Hematopoietic multipotent progenitor cell treated with erythropoietin and hydrocortisone succinate and interleukin-3 and kit ligand, for 6 days (in vitro differentiated cells): ENCODE results near the gene SLIT1.

ENCODE experiments used
- DNase-seq: peaks from one replicate; pipeline ENCODE4 v3.0.0-alpha.2; 2015

Gene SLIT1

DNA sequence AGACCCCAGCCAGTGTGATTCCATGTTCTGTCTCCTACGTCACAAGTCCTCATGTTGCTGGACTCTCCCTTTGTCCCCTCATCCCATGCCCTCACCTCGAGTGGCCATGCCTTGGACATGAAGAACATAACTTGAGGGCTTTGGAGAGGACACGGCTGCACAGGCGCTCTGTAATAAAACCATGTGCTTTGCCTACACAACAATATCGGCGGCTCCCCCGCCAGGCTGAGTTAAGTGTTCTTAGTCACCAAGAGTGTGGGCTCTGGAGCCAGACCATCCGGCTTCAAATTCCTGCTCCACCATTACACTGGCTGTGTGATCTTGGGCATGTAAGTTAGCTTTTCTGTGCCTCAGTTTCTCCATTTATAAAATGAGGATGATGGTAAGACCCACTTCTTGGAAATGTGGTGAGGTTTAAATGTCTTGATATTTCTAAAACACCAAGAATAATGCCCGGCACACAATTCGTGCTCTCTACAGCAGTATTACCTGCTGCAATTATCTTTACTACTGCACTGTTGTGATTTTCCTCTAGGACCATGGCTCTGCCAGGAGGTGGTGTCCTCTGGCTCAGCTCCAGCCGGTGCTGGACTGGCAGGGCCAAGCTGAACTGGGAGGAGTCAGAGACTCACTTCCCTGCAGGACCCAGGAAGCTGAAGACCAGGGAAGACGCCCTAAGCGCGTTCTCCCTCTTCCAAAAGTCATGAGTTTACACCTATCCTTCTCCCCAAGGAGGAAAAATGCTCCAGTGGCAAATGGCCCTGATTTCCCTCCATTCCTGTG is 15.7 kb downstream of the SLIT1 start:
- DNase-seq: no peak

DNA sequence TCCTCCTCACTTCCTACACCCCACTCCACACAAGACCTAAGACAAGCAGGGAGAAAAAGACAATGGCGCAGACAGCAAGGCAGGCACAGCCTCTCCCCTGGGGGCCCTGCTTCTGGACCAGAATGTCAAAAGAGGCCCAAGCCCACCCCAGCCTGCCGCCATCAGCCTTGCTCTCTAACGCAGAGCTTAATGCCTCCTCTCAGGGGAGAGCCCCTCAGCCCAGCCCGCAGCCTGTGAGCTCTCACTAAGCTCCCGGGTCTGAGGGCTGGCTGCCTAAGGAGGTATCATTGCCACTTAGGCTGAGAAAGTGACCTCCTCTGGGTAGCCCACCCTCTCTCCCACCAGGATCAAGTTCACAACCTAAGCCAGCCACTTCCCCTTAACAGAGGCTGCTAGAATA is 16.7 kb downstream of the SLIT1 start:
- DNase-seq: no peak

DNA sequence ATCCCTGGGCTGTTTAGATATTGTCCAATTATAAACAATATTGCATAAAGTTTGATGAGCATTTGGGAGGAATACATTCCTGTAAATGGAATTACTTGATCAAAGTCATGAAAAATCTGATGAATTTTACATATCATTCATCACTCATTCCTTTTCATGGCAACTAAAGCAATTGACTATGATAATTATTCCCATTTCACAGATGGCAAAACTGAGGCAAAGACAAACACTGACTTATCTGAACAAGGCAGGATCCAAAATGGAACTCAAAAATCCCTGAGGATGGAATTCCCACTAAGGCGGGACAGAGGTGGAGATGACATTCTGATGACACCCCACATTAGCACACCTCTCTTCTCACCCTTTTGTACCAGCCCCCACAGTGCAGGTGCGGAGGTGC is 17.1 kb downstream of the SLIT1 start:
- no peak for DNase-seq

DNA sequence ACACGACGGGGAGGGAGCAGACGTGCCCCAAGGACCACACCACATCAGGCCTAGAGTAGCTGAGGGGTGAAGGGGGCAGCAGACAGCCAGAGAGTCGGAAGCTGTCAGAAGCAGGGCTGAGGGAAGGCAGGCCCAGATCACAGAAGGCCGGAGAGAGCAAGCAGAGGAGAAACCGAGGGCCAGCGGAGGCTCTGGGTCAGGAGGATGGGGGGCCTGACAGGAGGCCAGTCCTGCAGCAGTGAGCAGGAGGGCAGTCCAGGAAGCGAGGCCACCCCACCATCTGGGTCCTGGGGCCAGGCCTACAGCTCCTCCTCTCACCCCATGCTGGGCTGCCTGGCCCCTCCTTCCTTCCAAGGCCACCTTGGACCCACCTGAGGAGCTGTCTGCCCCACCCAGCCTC is 20.3 kb downstream of the SLIT1 start:
- DNase-seq: no peak

DNA sequence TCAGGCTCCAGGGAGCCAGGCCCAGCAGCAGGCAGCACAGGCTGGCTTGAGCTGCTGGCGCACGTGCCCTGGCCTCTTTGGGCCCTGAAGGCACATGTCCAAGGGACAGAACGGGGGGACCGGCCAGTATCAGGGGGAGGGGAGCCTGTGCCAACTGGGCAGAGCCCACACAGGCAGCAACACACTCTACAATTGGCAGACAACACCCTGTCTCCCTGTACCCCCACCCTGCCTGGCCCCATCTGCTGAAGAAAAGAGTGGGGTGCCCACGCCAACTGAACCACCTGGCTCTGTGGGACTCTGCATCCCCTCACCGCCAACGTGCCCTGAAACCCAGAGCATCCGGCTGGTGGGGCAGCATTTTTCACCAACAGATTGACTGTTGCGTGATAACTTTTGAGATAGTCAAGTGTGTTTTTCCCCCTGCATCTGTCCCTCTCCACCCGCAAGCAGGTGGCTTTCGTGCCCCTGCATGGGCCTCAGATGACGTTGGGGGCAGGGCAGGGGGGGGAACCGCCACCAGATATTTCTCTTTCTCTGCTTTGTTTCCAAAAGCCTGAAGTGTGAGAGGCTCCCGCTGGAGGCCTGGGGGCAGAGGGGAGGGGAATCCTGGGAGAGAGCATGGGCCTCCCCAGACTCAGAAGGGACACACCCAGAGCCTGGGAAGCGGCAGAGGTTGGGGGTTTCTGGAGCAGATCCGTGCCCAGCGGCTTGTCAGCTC is 21.8 kb downstream of the SLIT1 start:
- no peak for DNase-seq

DNA sequence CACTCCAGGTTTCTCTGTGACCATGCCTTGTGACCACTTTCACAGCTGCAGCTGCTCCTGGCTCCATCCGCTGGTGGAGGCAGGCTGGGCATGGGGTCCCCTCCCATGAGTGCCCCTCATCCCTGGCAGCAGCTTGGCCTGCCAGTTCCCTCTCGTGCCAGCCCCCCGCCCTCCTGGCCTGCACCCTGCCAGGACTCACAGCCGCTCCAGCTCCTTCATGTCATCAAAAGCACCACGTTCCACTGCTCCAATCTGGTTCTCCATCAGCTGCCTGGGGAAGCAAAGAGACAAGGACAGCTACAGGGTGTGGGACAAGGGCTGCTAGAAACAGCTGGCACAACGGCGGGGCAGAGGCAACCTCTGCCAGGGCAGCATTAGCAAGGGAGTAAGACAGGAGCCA is 22.6 kb downstream of the SLIT1 start:
- no peak for DNase-seq

DNA sequence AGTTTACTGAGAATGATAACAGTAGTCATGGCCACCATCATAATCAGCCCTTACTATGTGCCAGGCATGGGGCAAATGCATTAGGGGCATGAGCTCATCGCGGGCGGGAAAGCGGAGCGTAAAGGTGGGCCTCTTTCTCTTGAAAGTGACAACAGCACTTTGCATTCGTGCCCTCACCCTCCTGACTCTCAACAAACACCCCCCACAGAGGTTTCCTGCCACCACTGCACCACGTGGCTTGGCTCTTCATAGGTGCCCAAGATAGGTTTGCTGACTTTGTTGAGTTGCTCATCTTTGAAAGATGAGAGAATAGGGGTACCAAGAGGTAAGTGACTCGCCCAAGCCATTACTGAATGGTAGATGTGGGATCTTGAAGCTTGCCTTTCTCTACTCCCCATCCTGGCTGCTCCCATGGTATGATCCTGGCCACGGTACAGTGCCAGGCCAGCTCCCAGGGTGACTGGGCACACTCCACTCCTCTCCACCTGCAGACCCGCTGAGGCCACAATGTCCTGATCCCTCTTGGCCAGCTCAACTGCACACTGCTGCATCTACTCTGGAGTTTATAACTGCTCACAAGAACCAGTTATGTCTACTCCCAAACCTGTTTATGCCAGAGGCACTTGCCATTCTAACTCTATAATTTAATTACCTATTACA is 26.0 kb downstream of the SLIT1 start:
- DNase-seq: no peak

DNA sequence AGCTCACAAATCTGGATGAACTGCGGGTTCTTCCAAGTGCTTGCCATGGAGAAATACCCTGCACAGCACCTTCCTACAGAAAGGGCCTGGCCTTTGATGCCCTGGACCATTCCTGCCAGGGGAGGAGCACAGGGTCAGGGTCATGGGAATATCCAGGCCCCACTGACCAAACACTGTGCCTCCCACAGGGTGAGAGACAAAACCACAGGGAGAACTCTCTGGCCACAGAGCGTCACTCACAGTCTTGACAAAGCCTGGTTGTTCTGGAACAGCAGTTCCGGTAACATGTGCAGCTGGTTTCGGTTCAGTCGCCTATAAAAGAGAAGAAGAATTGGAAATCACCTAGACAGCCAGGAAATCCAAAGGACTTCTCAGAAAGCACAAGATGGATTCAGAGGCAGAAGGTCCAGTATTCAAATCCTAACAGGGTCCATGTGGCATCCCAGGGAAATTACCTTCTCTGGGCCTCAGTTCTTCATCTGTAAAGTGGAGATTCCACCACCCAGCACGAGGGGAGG is 28.1 kb downstream of the SLIT1 start:
- DNase-seq: no peak

DNA sequence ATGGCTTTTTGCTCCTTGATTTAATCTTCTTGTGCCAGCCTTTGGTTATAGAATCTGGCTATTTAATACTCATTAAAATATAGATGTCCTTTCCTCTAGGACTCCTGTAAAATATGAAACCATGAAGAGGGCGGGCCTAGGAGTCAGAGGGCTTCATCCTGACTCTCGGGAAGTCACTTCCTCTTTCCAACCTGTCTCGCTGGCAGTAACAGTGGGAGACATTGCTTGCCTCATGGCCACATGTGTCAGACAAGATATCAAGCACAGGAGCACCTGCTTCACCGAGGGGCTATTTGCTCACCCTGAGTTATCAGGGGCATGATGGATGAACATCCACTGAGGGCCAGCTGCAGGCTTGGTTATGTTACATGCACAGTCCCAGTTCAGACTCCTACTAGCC is 31.0 kb downstream of the SLIT1 start:
- peak; percentile 8 for DNase-seq

DNA sequence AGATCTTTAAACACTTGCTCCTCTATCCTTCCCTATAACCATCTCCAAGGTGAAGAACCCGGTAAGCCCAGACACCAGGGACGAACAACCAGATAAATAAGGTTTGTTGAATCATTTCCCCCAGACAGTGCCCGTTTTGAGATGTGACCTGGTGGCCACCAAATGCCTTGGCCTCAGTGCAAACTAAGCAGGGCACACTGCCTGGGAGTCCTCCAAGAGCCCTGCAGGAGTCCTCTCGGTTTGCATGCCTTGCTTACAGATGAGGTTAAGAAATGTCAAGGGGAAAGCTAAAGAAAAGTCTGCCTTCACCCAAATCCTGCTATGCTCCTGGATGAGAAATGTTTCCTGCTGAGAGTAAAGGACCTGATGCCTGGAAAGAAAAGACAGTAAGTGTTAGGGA is 31.6 kb downstream of the SLIT1 start:
- no peak for DNase-seq

DNA sequence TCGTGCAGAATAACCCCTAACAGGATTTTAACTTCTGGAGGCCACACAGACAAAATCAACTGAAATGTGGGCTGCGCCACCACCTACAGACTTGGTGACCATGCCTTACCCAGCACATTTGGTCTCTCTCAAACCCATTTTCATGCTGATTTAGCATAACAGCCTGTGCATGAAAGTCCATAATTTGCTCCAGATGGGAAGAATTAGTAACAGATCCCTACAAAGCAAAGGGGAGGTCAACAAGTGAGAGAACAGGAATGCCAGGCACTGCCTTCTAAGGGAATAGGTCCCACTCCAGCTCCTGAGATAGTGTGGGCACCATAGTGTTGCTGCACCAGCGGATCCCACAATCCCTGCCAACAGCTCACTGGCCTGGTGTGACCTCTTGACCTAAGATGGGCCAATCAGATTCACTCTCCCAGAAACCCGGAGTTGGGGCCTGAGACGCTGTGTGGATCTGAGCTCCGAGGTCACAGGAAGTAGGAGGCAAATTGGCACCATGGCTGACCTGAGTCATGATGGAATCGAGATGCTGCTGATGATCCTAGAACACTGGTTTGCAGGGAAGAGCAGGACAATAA is 32.4 kb downstream of the SLIT1 start:
- no peak for DNase-seq

DNA sequence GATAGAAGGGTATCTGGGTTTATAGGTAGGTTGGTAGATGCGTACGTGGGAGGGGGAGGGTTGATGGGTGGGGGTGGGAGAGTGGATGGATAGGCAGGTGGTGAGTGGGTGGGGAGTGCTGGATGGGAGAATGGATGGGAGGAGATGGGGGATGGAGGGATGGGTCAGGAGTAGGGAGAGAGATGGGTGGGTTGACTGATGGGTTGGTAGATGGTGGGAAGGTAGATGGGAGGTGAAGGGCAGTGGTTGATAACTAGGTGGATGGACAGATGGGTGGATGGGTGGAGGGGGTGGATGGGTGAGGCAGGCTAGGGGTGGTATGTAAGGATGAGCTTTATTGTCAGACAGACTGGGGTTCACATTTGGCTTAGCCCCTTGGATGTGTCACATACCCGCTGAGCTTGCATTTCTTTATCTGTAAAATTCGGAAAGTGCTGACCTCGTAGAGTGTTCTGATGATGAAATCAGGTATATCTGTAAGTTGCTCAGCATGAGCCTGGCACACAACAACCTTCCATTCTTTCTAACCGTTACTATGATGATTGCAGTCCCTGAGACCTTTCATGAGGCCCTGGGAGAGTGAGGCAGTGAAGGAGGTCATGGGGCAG is 34.3 kb downstream of the SLIT1 start:
- no peak for DNase-seq

DNA sequence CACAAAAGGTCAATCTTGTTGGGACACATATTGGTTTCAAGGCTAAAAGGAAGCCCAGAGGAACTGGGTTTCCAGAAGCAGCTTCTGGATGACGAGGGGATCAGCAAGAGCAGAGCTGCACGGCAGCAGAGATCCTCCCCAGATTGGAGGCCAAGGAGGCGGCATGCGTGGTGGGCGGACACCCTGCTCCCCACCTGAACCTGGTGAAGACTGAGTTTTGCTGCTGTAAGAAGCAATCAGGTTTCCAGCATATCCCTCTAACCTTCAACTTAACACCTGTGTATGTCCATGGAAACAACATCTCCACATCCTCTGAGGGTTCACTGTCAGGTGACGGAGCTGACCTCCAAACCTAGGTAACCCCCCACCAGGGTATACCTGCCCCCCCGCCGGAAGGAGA is 35.1 kb downstream of the SLIT1 start:
- no peak for DNase-seq

DNA sequence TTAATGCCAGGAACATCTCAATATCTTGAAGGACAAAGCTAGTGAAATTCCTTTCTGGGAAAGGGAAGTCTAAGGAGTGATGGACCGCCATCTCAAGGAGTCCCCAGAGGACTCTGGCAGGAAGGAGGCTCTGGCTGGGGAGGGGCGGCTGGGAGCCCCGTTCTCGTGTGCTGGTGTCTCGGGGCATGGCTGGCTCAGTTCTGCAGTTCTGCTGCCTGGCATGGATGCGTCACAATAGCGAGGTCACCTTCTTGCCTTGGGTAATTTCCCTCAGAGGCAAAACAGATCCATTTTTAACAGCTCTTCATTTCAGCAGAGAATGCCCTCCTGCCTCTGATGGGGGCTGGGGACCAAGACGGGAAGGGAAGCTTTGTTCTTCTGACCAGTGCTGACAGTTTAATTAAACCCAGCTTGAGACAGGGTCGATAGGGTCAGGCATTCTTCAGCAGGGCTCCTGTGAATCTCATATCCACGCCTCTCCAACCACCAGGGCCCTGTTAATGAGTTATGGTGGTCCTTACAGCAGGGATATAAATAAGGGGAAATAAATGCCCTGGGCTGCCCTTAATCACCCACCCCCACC is 35.7 kb downstream of the SLIT1 start:
- DNase-seq: no peak

DNA sequence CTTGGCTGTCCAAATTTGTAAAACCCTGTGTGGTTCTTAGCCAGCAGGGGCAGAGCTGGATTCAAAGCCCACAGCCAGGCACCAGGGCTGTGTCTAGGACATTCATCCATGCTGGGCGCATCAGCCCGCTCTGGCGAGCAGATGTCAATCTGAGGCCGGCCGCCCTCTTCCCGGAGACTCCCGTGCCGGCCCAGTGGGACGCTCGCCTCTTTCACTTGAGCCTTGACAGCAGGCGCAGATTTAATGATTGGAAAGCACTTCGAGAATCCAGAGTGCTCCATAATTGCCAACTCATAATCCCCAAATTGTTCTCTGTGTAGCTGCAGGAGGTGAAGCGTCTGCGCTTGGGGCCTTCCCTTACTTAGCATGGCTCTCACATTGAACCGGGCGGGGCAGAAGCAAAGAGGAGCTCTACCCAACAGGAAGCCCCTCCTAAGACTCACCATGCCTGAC is 36.7 kb downstream of the SLIT1 start:
- DNase-seq: no peak

DNA sequence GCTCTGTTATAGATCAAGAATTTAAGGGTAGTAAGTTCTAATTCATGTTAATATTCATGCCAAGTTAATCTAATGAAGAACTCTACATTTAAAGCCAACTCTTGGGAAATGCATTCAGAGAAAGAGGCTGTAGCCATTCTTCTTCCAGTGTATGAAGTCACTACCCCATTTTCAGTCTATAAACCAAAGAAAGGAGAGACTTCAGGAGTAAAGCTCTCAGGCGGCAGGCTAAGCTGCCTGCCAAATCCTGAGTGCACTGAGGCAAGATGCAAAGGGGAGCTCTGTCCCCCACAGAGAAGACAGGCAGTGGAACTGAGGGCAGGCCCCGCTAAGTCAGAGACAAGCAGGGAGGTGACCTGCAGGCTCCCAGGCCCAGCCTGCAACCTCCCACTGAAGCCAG is 41.5 kb downstream of the SLIT1 start:
- DNase-seq: no peak

DNA sequence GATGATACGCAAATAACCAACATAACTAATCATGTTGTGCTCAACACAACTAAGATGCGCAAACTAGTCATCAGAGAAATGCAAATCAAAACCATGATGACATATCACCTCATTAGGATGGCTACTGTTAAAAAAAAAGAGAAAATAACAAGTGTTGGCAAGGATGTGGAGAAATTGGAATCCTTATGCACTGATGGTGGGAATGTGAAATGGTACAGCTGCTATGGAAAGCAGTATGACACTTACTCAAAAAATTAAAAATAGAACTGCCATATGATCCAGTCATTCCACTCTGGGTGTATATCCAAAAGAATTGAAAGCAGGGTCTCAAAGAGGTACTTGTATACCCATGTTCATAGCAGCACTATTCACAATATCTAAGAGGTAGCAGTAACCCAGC is 42.9 kb downstream of the SLIT1 start:
- DNase-seq: no peak

DNA sequence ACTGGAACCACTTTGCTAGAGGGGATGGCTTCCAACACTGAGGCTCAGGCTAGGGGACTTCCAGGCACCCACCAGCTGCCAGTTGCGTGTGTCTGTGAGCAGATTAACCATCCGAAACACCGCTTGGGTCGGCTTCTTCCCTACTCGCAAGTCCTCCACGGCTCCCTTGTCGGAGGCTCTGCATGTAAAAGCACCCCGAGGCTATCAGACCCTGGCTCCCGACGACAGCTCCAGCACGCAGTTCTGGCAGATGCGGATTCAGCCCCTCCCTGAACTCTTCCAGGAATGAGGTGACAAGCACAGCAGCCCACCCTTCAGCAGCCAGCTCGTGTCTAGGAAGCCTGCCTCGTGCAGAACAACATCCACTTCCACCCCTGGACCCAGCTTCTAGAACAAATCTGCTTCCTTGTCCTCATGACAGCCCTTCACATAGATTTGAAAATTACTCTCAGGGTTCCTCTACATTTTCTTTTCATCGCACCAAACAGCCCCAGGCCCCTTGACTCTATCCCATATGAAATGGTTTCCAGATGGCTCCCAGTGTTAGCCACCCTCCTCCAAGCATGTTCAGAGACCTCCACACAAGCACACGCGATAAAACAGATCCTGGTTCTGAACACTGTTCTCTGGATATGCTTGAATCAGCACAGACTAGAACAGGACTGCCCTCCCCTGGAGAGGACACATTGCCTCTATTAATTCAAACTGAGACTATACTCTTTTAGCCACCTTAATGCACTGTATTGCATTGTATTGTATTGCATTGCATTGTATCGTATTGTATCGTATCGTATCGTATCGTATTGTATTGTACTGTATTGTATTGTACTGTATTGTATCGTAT is 44.6 kb downstream of the SLIT1 start:
- no peak for DNase-seq

DNA sequence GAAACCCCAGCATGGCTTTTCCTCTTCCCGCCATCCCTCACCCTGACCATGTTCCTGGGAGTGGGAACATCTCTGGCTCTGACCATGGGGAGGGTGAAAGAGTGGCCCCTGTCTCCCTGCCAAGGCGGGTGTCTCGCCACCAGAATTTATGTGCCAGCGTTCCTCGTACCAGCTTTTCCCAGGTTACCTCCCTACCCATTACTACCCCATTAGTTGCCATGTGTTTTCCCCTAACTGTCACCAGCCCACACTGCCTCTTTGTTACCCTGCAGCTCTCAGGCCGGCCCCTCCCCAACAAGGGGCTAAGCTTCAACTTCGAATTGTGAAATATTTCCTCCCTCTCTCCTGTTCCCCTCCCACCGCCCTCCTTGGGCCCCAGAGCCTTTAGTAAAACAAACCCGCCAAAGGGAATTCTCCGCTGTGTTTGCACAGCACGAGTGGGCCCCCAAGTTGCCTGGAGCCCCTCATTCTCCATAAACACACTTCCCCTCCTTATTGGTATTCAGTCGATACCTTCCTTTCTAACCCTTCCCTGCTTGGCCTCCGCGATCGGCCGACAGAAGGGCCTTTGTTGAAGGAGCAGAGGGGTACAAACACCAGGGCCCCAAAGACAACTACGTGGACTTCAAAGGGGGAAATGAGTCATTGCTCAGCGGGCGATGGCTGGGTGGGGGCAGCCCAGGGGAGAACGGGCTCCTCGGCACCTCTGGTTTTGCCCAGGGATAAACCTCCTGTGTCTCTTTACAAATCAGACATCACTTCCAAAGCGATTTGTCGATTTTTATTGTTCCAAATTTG is 45.5 kb downstream of the SLIT1 start:
- DNase-seq: peak; percentile 27

DNA sequence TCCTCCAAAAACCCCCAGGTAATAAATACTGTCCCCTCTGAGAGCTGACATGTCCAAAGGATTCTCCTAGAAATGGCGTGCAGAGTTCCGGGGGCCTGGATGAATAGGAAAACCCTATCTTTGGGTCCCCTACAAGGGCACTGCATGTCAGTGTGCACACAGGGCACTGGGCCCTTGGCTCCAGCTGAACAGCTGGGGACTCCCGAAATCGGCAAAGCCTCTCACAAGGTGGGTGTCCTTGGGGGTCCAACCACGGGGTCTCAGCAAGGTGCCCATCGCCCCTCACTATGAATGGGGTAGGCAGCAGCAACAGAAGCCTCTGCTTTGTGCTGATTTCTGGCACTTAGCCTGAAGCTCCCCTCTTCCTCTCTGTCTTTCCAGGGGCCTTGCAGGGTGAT is 46.1 kb downstream of the SLIT1 start:
- DNase-seq: no peak

DNA sequence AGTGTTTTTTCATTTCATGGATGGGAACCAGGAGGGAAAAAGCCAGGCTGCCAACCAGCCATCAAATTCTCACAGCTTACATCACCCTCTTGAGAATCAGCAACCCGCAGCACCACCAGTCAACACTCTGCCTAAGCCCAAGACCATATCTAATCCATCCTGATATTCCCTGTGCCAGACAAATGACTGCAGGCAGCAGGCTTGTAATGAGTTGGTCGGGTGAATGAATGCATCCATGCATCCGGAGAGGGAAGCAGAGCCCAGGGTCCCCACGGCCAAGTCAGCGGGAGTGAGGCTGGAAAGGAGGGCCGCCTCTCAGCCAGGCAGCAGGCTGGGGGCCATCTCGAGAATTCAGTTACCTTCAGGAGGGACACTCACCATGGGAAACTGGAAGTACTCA is 46.9 kb downstream of the SLIT1 start:
- no peak for DNase-seq
